GM23248 (cell line): ENCODE results near the gene PCDHB10. TPM values are rescaled to one million over a fixed set of nuclear protein-coding genes. Genes with fewer than 3 reads are reported as not detected.
"Not testable (repeated sequence)": the region's sequence is repeated elsewhere in the genome, so short reads cannot be mapped to it uniquely, and the experiment has no call there.

Experiments used
- DNase-seq: peaks from one replicate; pipeline ENCODE4 v3.0.0-alpha.2; 2015
- H2AFZ ChIP-seq: fragments of 200-600 bp; sonication (generic); 2 replicates; pipeline ENCODE4 v1.6.1; 2016; ENCODE audit warnings: antibody characterized with exemption
- H3F3A ChIP-seq: fragments of 200-600 bp; sonication (generic); 2 replicates; pipeline ENCODE4 v1.6.1; 2016; ENCODE audit warnings: mild to moderate bottlenecking, antibody characterized with exemption, mixed run types; ENCODE audit not compliant: insufficient read depth
- H3K27ac ChIP-seq: fragments of 200-600 bp; sonication (generic); 2 replicates; pipeline ENCODE4 v1.5.1; 2016; ENCODE audit warnings: mild to moderate bottlenecking
- H3K27me3 ChIP-seq: fragments of 200-600 bp; sonication (generic); replicated peaks from 2 replicates; pipeline ENCODE4 v1.6.1; 2016; ENCODE audit warnings: mild to moderate bottlenecking; ENCODE audit not compliant: insufficient read depth
- H3K36me3 ChIP-seq: fragments of 200-600 bp; sonication (generic); 2 replicates; pipeline ENCODE4 v1.6.1; 2016; ENCODE audit warnings: low read depth, mild to moderate bottlenecking
- H3K4me1 ChIP-seq: fragments of 200-600 bp; sonication (generic); 2 replicates; pipeline ENCODE4 v1.6.1; 2016; ENCODE audit warnings: mild to moderate bottlenecking; ENCODE audit not compliant: insufficient read depth
- H3K4me2 ChIP-seq: fragments of 200-600 bp; sonication (generic); one replicate; pipeline ENCODE4 v1.6.1; 2016; ENCODE audit warnings: mild to moderate bottlenecking; ENCODE audit not compliant: unreplicated experiment
- H3K4me3 ChIP-seq: fragments of 200-600 bp; sonication (generic); 2 replicates; pipeline ENCODE4 v1.5.1; 2016; ENCODE audit warnings: mild to moderate bottlenecking
- H3K79me2 ChIP-seq: fragments of 200-600 bp; sonication (generic); 2 replicates; pipeline ENCODE4 v1.6.1; 2016; ENCODE audit warnings: mild to moderate bottlenecking; ENCODE audit not compliant: insufficient read depth
- H3K9ac ChIP-seq: fragments of 200-600 bp; sonication (generic); 2 replicates; pipeline ENCODE4 v1.6.1; 2016; ENCODE audit warnings: mild to moderate bottlenecking
- H3K9me2 ChIP-seq: fragments of 200-600 bp; sonication (generic); 2 replicates; pipeline ENCODE4 v1.6.1; 2016; ENCODE audit warnings: mixed run types, mild to moderate bottlenecking, moderate library complexity; ENCODE audit not compliant: insufficient read depth
- H3K9me3 ChIP-seq: fragments of 200-600 bp; sonication (generic); one replicate; pipeline ENCODE4 v1.6.1; 2017; ENCODE audit warnings: low read depth
- H4K20me1 ChIP-seq: fragments of 200-600 bp; sonication (generic); 2 replicates; pipeline ENCODE4 v1.6.0; 2016; ENCODE audit not compliant: insufficient read depth
- EZH2 ChIP-seq: fragments of 200-600 bp; sonication (generic); IDR thresholded peaks from 2 replicates; pipeline ENCODE4 v1.6.1; 2018; ENCODE audit warnings: antibody characterized with exemption, mild to moderate bottlenecking; ENCODE audit not compliant: insufficient read depth, poor library complexity, severe bottlenecking
- EZH2phosphoT487 ChIP-seq: fragments of 200-600 bp; sonication (generic); IDR thresholded peaks from 2 replicates; pipeline ENCODE4 v1.6.1; 2018; ENCODE audit warnings: antibody characterized with exemption, moderate library complexity, mild to moderate bottlenecking, low read depth; ENCODE audit not compliant: insufficient read depth
- WGBS, 2 experiments: methylation state at CpG; one replicate each; pipeline ENCODE4 v1.1.6; 2015 to 2017; ENCODE audit warnings: low lambda C conversion rate in 2 of 2, low coverage in 1 of 2; ENCODE audit errors: missing lambda C conversion rate in 2 of 2; 5-methylcytosine and 5-hydroxymethylcytosine counted together
- in situ Hi-C: fragments of 300-500 bp; cut with MboI; formaldehyde crosslinking; loops from 2 replicates; pipeline ENCODE4 v1.15.0; 2020
- polyA plus RNA-seq: library from polyadenylated mRNA; unstranded; fragments of >200 nt; fragmentation: Nextera tagmentation; extraction: Ambion mirVana; gene quantifications from 2 replicates; pipeline ENCODE4 v1.2.1, GENCODE V29; 2016
- total RNA-seq: library from RNA; depleted of rRNA; stranded (reverse); fragments of >200 nt; shearing (Covaris generic); gene quantifications from 2 replicates; pipeline ENCODE4 v1.2.3, GENCODE V29; 2014

The PCDHB10 gene
- total and polyA plus RNA-seq, 2 experiments from 2014 or later, result 1.3 to 2.9 TPM

DNA sequence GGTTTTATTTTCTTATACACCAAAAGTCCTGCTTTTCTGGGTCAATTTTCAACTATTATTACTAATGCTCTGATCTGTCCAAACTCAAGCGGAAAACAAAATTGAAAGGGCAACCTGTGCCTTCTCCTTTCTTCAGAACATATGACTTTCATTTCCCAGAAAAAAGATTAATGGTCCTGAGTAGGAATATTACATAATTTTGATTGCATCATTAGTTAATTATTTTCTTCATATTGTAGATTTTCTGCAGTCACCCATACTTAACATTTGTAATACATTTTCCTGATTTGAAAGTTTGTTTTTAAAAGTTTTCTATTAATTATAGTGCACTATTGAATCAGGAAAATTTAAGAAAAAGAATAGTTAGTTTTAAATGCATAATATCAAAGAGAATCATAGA is 16.2 kb upstream of the PCDHB10 start:
- Histone ChIP-seq H3K4me1 (no peaks in the 10 kb centered on the region), H3K9me3 (no peaks in the 10 kb centered on the region), H2AFZ (no peak overlapping the region), H3K27me3 (peaks cover 10% of the 10 kb centered on the region; the same call in 1 of the 2 replicates), H3K9ac (no peak overlapping the region), H3K79me2 (no peaks in the 10 kb centered on the region), H3K4me3 (no peak overlapping the region), H3K4me2 (no peak overlapping the region), H3K27ac (no peak overlapping the region), H3K9me2 (no peaks in the 10 kb centered on the region), H4K20me1 (no peaks in the 10 kb centered on the region), H3K36me3 (no peaks in the 10 kb centered on the region), H3F3A (no peaks in the 10 kb centered on the region)
- WGBS, 2 experiments, result 25 to 28% methylated on average over 1 of the region's 1 CpG
- in situ Hi-C loops, result no loop called here
- TF ChIP-seq EZH2, result no peak
- TF ChIP-seq EZH2phosphoT487, result no peak
- no peak for DNase-seq

- H3K4me1 ChIP-seq, H3K9me2 ChIP-seq, H3K9me3 ChIP-seq, H3F3A ChIP-seq, H3K27ac ChIP-seq, H3K9ac ChIP-seq, H3K79me2 ChIP-seq, H3K27me3 ChIP-seq, H3K36me3 ChIP-seq, H4K20me1 ChIP-seq, in situ Hi-C loops: not testable (repeated sequence)
- WGBS, 2 experiments, result 31% methylated on average over 18 of the region's 18 CpGs
- Histone ChIP-seq H3K4me3 (peak within 1 kb of the TSS; percentile 28; the same call in 1 of the 2 replicates), H2AFZ (peak within 1 kb of the TSS; percentile 40; the same call in 1 of the 2 replicates), H3K4me2 (peak within 1 kb of the TSS; percentile 27)
- DNase-seq, result peak; percentile 64
These were observed 14.5 kb upstream of the PCDHB10 start, which contains the start of gene PCDHB8 for GRCh38 chr5:141177577-141178191. Gene PCDHB8, plus strand, starts transcription at chr5:141177790. Its CDS starts 245 bp downstream, at chr5:141178035.

DNA sequence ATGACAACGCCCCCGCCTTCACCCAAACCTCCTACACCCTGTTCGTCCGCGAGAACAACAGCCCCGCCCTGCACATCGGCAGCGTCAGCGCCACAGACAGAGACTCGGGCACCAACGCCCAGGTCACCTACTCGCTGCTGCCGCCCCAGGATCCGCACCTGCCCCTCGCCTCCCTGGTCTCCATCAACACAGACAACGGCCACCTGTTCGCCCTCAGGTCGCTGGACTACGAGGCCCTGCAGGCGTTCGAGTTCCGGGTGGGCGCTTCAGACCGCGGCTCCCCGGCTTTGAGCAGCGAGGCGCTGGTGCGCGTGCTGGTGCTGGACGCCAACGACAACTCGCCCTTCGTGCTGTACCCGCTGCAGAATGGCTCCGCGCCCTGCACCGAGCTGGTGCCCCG is 12.8 kb upstream of the PCDHB10 start:
- H3K4me3 ChIP-seq, H3K4me1 ChIP-seq, H3K9me3 ChIP-seq, H3K79me2 ChIP-seq, H3K9ac ChIP-seq, H3K36me3 ChIP-seq, DNase-seq, H3K4me2 ChIP-seq, H3K27ac ChIP-seq, H3K9me2 ChIP-seq, in situ Hi-C loops, H3F3A ChIP-seq, H2AFZ ChIP-seq, H4K20me1 ChIP-seq, H3K27me3 ChIP-seq: not testable (repeated sequence)
- 44 to 46% methylated on average over 38 of the region's 39 CpGs for WGBS, 2 experiments

DNA sequence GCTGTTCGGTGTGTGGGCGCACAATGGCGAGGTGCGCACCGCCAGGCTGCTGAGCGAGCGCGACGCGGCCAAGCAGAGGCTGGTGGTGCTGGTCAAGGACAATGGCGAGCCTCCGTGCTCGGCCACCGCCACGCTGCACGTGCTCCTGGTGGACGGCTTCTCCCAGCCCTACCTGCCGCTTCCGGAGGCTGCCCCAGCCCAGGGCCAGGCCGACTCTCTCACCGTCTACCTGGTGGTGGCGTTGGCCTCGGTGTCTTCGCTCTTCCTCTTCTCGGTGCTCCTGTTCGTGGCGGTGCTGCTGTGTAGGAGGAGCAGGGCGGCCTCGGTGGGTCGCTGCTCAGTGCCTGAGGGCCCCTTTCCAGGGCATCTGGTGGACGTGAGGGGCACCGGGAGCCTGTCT is 12.3 kb upstream of the PCDHB10 start:
- H3K4me3 ChIP-seq, DNase-seq, H2AFZ ChIP-seq, H3K36me3 ChIP-seq, H3K27ac ChIP-seq, H3F3A ChIP-seq, H3K9me2 ChIP-seq, H3K79me2 ChIP-seq, H3K9me3 ChIP-seq, H4K20me1 ChIP-seq, H3K27me3 ChIP-seq, H3K4me2 ChIP-seq, H3K9ac ChIP-seq, H3K4me1 ChIP-seq: not testable (repeated sequence)
- in situ Hi-C loops, result loop anchor here (10.0 kb wide), 1 partner anchor 385 kb away; no protein-coding TSS in a partner anchor
- WGBS, 2 experiments, result 50 to 53% methylated on average over 27 to 28 of the region's 32 CpGs

DNA sequence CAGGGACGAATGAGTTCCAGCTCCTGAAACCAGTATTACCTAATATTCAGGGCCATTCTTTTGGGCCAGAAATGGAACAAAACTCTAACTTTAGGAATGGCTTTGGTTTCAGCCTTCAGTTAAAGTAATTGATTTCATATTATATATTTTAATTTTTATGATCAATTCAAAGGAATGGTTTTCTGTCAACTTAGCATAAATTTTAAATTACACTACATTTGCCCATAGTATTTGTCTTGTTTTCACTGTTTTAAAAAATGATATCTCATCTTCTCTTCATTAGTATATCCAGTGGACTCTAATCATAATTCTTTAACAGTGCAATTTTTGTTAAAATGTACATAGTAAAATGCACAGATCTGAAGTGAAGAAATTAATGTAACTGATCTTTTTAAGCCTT is 11.8 kb upstream of the PCDHB10 start:
- Histone ChIP-seq H4K20me1 (no peaks in the 10 kb centered on the region), H2AFZ (no peak overlapping the region), H3K36me3 (no peaks in the 10 kb centered on the region), H3K9ac (no peak overlapping the region), H3K4me2 (no peak overlapping the region), H3K9me3 (no peaks in the 10 kb centered on the region), H3K4me3 (no peak overlapping the region), H3F3A (no peaks in the 10 kb centered on the region), H3K79me2 (no peaks in the 10 kb centered on the region), H3K4me1 (no peaks in the 10 kb centered on the region), H3K9me2 (no peaks in the 10 kb centered on the region), H3K27me3 (peaks cover 10% of the 10 kb centered on the region; the same call in 1 of the 2 replicates), H3K27ac (no peak overlapping the region)
- in situ Hi-C loops, result loop anchor here (10.0 kb wide), 1 partner anchor 384 kb away; no protein-coding TSS in a partner anchor
- no peak for DNase-seq
- TF ChIP-seq EZH2 (no peak), EZH2phosphoT487 (no peak)
- 44% methylated on average over 1 of the region's 1 CpG for WGBS, 2 experiments
